Keratinocyte (primary cell): Measurements from ENCODE around the gene BLCAP. TPM values are rescaled to one million over a fixed set of nuclear protein-coding genes. Genes with fewer than 3 reads are reported as not detected.

Experiments used
- DNase-seq: peaks from one replicate; pipeline ENCODE4 v3.0.0-alpha.2; 2011; ENCODE audit warnings: low read depth, missing footprints, low spot score
- FAIRE-seq: peaks from 2 replicates; lab custom pipeline; 2011; peaks lifted over from hg19 to GRCh38; lab: Jason Lieb, UNC
- H2AFZ ChIP-seq: 2 replicates; pipeline ENCODE4 v1.6.0; 2012; ENCODE audit warnings: low read length, control low read depth, inconsistent platforms; ENCODE audit not compliant: control insufficient read depth
- H3K27ac ChIP-seq: 2 replicates; pipeline ENCODE4 v1.5.1; 2011; ENCODE audit warnings: low read length; ENCODE audit not compliant: control insufficient read depth, insufficient read depth
- H3K27me3 ChIP-seq: 3 replicates; pipeline ENCODE4 v1.6.0; 2011; ENCODE audit warnings: low read length; ENCODE audit not compliant: control insufficient read depth, insufficient read depth; ENCODE audit errors: extremely low read depth
- H3K36me3 ChIP-seq, 2 experiments: 2 replicates in 1 of 2; 3 replicates in 1 of 2; pipeline ENCODE4 v1.5.1; 2011; ENCODE audit warnings: low read length in 2 of 2, mild to moderate bottlenecking in 1 of 2; ENCODE audit not compliant: control insufficient read depth in 2 of 2, insufficient read depth in 2 of 2; ENCODE audit errors: extremely low read depth in 1 of 2
- H3K4me1 ChIP-seq: 3 replicates; pipeline ENCODE4 v1.5.1; 2011; ENCODE audit warnings: low read length; ENCODE audit not compliant: control insufficient read depth, insufficient read depth; ENCODE audit errors: extremely low read depth
- H3K4me2 ChIP-seq: 3 replicates; pipeline ENCODE4 v1.6.0; 2011; ENCODE audit warnings: low read depth, low read length; ENCODE audit not compliant: control insufficient read depth, insufficient read depth; ENCODE audit errors: extremely low read depth
- H3K4me3 ChIP-seq, 3 experiments: fragments of 200-600 bp in 1 of 3; sonication (generic) in 1 of 3; 2 replicates in 2 of 3; 3 replicates in 1 of 3; pipeline ENCODE4 v1.5.1; 2011 to 2016; ENCODE audit warnings: low read length in 3 of 3, mild to moderate bottlenecking in 3 of 3, control low read depth in 2 of 3, inconsistent platforms in 1 of 3, low read depth in 1 of 3, mixed read lengths in 1 of 3, mixed run types in 1 of 3, moderate library complexity in 1 of 3; ENCODE audit not compliant: control insufficient read depth in 2 of 3, insufficient read depth in 2 of 3; ENCODE audit errors: extremely low read depth in 1 of 3
- H3K79me2 ChIP-seq: 2 replicates; pipeline ENCODE4 v1.6.0; 2012; ENCODE audit warnings: low read length; ENCODE audit not compliant: control insufficient read depth, insufficient read depth
- H3K9ac ChIP-seq: 3 replicates; pipeline ENCODE4 v1.6.0; 2011; ENCODE audit warnings: low read length; ENCODE audit not compliant: control insufficient read depth, insufficient read depth; ENCODE audit errors: extremely low read depth
- H3K9me1 ChIP-seq: 3 replicates; pipeline ENCODE4 v1.6.0; 2011; ENCODE audit warnings: low read length; ENCODE audit not compliant: control insufficient read depth, insufficient read depth; ENCODE audit errors: extremely low read depth
- H3K9me3 ChIP-seq: 2 replicates; pipeline ENCODE4 v1.5.1; 2012; ENCODE audit warnings: low read depth, low read length; ENCODE audit not compliant: control insufficient read depth
- H4K20me1 ChIP-seq: 3 replicates; pipeline ENCODE4 v1.6.0; 2011; ENCODE audit warnings: low read length; ENCODE audit not compliant: control insufficient read depth, insufficient read depth; ENCODE audit errors: extremely low read depth
- EZH2 ChIP-seq: IDR thresholded peaks from one replicate; pipeline ENCODE4 v1.6.1; 2012; ENCODE audit warnings: inconsistent platforms, mild to moderate bottlenecking, low read length, moderate library complexity
- dilution Hi-C: fragments of 300-500 bp; cut with MboI; formaldehyde crosslinking; loops from one replicate; pipeline ENCODE4 v1.7.0; 2020; ENCODE audit warnings: low sequenced_read_pairs; ENCODE audit not compliant: extremely low pct_ligation_motif_present
- polyA plus RNA-seq, 5 experiments: library from polyadenylated mRNA; depleted of rRNA in 3 of 5; stranded (reverse) in 3 of 5; stranded (forward) in 1 of 5; unstranded in 1 of 5; fragments of >200 nt; gene quantifications; 1 replicate in 1 of 5; 2 replicates in 3 of 5; 3 replicates in 1 of 5; pipeline versions ENCODE4 v1.2.1 to v1.2.3, GENCODE V29; 2011 to 2012; ENCODE audit warnings: missing spikeins in 2 of 5, low read depth in 1 of 5, low replicate concordance in 1 of 5
- TF ChIP-seq, protein P1 (sequence below), 3 experiments: IDR thresholded peaks in 1 of 3; conservative IDR thresholded peaks in 1 of 3; optimal IDR thresholded peaks in 1 of 3; 2 replicates in 2 of 3; 3 replicates in 1 of 3; pipeline versions ENCODE3 to v1.5.1; 2011; ENCODE audit warnings: low read length in 3 of 3, mild to moderate bottlenecking in 3 of 3, moderate library complexity in 2 of 3, control low read depth in 1 of 3, inconsistent platforms in 1 of 3; ENCODE audit not compliant: insufficient read depth in 2 of 3; ENCODE audit errors: extremely low read depth in 1 of 3

The BLCAP gene
- polyA plus RNA-seq, 1 donor (not counting 4 experiments of a cell fraction or from before 2014, with no cell fraction given) = 209 TPM

DNA sequence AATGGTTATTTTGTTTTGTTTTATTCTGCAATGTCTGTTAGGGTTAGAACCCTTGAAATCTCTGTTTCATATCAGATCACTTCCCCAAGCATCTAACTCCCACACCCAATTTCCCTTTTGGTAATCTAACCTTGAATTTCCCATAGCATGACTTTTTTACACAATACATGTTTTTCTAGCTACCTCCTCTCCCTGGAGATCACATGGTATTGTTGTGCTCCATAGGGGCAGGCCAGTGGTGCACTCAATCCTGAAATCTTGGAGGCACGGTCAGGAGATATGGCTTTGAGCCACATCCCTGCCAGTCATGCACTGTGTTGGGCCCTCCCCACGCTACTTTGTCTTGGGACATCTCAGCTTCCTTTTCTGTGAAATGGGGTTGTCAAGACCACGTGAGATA, 43.3 kb downstream of the BLCAP start:
- H3K4me1 ChIP-seq = no peaks in the 10 kb centered on the region
- H3K9me1 ChIP-seq = no peaks in the 10 kb centered on the region
- no peak overlapping the region for H3K4me3 ChIP-seq
- no peaks in the 10 kb centered on the region for H3K79me2 ChIP-seq
- H4K20me1 ChIP-seq = no peaks in the 10 kb centered on the region
- H3K9me3 ChIP-seq = no peaks in the 10 kb centered on the region
- H3K27me3 ChIP-seq = peaks cover 14% of the 10 kb centered on the region
- no peak overlapping the region for H3K4me2 ChIP-seq
- no peak overlapping the region for H3K27ac ChIP-seq
- H3K9ac ChIP-seq = no peak overlapping the region
- dilution Hi-C loops = loop anchor here (25.0 kb wide), 1 partner anchor 222 kb away; the partner anchor contains the start of gene GHRH
- no peak for FAIRE-seq
- no peak for DNase-seq
- H2AFZ ChIP-seq = no peak overlapping the region
- TF ChIP-seq EZH2 = no peak
- H3K36me3 ChIP-seq = no peaks in the 10 kb centered on the region

DNA sequence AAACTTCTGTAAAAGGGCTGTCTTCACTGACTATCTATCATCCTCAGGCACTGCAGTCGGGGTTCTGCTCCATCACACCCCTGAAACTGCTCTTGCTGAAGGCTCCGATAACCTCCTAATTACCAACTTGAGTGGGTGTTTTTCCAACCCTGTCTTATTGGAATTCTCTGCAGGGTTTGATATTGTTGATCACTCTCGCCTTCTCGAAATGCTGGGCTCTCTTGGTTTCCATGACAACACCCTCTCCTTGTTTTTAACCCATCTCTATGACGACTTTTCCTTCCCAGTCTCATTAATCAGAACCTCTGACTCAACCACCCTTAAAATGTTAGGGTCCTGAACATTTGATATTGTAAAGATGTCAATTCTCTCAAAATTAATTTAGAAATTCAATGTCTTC, 46.1 kb downstream of the BLCAP start:
- FAIRE-seq = no peak
- H3K9me3 ChIP-seq = no peaks in the 10 kb centered on the region
- TF ChIP-seq, protein P1, sequence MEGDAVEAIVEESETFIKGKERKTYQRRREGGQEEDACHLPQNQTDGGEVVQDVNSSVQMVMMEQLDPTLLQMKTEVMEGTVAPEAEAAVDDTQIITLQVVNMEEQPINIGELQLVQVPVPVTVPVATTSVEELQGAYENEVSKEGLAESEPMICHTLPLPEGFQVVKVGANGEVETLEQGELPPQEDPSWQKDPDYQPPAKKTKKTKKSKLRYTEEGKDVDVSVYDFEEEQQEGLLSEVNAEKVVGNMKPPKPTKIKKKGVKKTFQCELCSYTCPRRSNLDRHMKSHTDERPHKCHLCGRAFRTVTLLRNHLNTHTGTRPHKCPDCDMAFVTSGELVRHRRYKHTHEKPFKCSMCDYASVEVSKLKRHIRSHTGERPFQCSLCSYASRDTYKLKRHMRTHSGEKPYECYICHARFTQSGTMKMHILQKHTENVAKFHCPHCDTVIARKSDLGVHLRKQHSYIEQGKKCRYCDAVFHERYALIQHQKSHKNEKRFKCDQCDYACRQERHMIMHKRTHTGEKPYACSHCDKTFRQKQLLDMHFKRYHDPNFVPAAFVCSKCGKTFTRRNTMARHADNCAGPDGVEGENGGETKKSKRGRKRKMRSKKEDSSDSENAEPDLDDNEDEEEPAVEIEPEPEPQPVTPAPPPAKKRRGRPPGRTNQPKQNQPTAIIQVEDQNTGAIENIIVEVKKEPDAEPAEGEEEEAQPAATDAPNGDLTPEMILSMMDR (optimal IDR thresholded peaks at IDR 0.05 in 1 of 3, IDR thresholded peaks at IDR 0.05 in 1 of 3, conservative IDR thresholded peaks at IDR 0.05 in 1 of 3; ENCODE audit: extremely low read depth in 1 of 3, insufficient read depth in 2 of 3, low read length in 3 of 3) = no peak
- no peak for TF ChIP-seq EZH2

DNA sequence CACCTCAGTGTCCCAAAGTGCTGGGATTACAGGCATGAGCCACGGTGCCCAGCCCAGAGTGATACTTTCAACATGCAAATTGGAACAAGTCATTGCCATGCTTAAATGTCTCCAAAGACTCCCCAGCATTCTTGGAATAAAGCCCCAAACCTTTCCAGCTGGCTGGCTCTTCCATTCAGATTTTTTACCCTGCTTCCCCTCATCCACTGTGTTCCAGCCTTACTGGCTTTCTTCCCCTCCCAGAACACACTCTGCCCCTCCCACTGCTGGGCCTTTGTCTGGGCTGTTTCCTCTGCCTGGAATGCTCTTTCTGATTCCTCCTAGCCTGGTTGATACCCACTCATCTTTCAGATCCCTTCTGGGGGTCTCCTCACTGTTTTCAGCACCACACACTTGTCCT, 46.8 kb downstream of the BLCAP start:
- H3K9ac ChIP-seq = no peak overlapping the region
- no peaks in the 10 kb centered on the region for H3K4me1 ChIP-seq
- H3K36me3 ChIP-seq = no peaks in the 10 kb centered on the region
- no peaks in the 10 kb centered on the region for H4K20me1 ChIP-seq
- FAIRE-seq (no peak), DNase-seq (no peak)
- H2AFZ ChIP-seq = no peak overlapping the region
- H3K27ac ChIP-seq = no peak overlapping the region
- H3K9me3 ChIP-seq = no peaks in the 10 kb centered on the region
- no peak overlapping the region for H3K4me3 ChIP-seq
- H3K79me2 ChIP-seq = no peaks in the 10 kb centered on the region
- TF ChIP-seq, protein P1 (optimal IDR thresholded peaks at IDR 0.05 in 1 of 3, IDR thresholded peaks at IDR 0.05 in 1 of 3, conservative IDR thresholded peaks at IDR 0.05 in 1 of 3; ENCODE audit: extremely low read depth in 1 of 3, insufficient read depth in 2 of 3, low read length in 3 of 3) = no peak
- TF ChIP-seq EZH2 = no peak
- H3K27me3 ChIP-seq = peaks cover 25% of the 10 kb centered on the region
- no peaks in the 10 kb centered on the region for H3K9me1 ChIP-seq
- H3K4me2 ChIP-seq = no peak overlapping the region
- dilution Hi-C loops = loop anchor here (25.0 kb wide), 1 partner anchor 219 kb away; the partner anchor contains the start of gene GHRH

More for the DNA sequence above, 46.1 kb downstream of the BLCAP start:
- peaks cover 22% of the 10 kb centered on the region for H3K27me3 ChIP-seq
- dilution Hi-C loops = loop anchor here (25.0 kb wide), 1 partner anchor 219 kb away; the partner anchor contains the start of gene GHRH
- no peak for DNase-seq
- no peak overlapping the region for H3K4me2 ChIP-seq
- H4K20me1 ChIP-seq = no peaks in the 10 kb centered on the region
- H3K36me3 ChIP-seq = no peaks in the 10 kb centered on the region
- H2AFZ ChIP-seq = no peak overlapping the region
- no peak overlapping the region for H3K9ac ChIP-seq
- no peaks in the 10 kb centered on the region for H3K9me1 ChIP-seq
- H3K27ac ChIP-seq = no peak overlapping the region
- no peaks in the 10 kb centered on the region for H3K79me2 ChIP-seq
- H3K4me3 ChIP-seq = no peak overlapping the region
- no peaks in the 10 kb centered on the region for H3K4me1 ChIP-seq
